Activated CD8-positive, alpha-beta T cell treated with anti-CD3 and anti-CD28 coated beads for 36 hours (primary cell): Measurements from ENCODE around the gene MEGF11. TPM values are rescaled to one million over a fixed set of nuclear protein-coding genes. Genes with fewer than 3 reads are reported as not detected.

Source experiments
- ATAC-seq: fragments of 200-7000 bp; cut with Tn5 transposase; one replicate; pipeline ENCODE4 v1.10.0; 2021; ENCODE audit warnings: mild to moderate bottlenecking, moderate library complexity
- CTCF ChIA-PET: fragments of 350-600 bp; sonication (Branson Sonifier 250); formaldehyde crosslinking; loops from one replicate; lab custom pipeline; 2021; ENCODE audit warnings: antibody characterized with exemption; lab: Charles Lee
- POLR2A ChIA-PET: fragments of 350-600 bp; sonication (Branson Sonifier 250); formaldehyde crosslinking; loops from one replicate; lab custom pipeline; 2021; ENCODE audit warnings: antibody characterized with exemption; lab: Charles Lee
- DNase-seq: peaks from one replicate; pipeline ENCODE4 v3.0.0-alpha.2; 2020
- H3K27ac Mint-ChIP-seq: one replicate; pipeline ENCODE4 v1.8.0; 2021; ENCODE audit warnings: mild to moderate bottlenecking, mixed read lengths
- H3K27me3 Mint-ChIP-seq: one replicate; pipeline ENCODE4 v1.8.0; 2021; ENCODE audit warnings: mixed read lengths
- H3K36me3 Mint-ChIP-seq: one replicate; pipeline ENCODE4 v1.8.0; 2021; ENCODE audit warnings: low read depth, mixed read lengths
- H3K4me1 Mint-ChIP-seq: one replicate; pipeline ENCODE4 v1.8.0; 2021; ENCODE audit warnings: low read depth, mixed read lengths
- H3K4me3 Mint-ChIP-seq: one replicate; pipeline ENCODE4 v1.8.0; 2021; ENCODE audit warnings: mild to moderate bottlenecking, moderate library complexity, mixed read lengths
- H3K9me3 Mint-ChIP-seq: one replicate; pipeline ENCODE4 v1.8.0; 2021; ENCODE audit warnings: mixed read lengths
- CTCF ChIP-seq: fragments of 200-600 bp; IDR thresholded peaks from one replicate; pipeline ENCODE4 v1.8.0; 2022; ENCODE audit warnings: antibody characterized with exemption, mild to moderate bottlenecking
- intact Hi-C: fragments of 100-400 bp; cut with micrococcal nuclease; formaldehyde crosslinking; loops from one replicate; pipeline ENCODE4 v1.10.0; 2022
- total RNA-seq, 2 experiments: library from RNA; stranded (reverse); gene quantifications; one replicate each; pipeline ENCODE4 v1.2.3, GENCODE V29; 2021

The MEGF11 gene
- total RNA-seq, 2 experiments from 2014 or later = not detected

DNA sequence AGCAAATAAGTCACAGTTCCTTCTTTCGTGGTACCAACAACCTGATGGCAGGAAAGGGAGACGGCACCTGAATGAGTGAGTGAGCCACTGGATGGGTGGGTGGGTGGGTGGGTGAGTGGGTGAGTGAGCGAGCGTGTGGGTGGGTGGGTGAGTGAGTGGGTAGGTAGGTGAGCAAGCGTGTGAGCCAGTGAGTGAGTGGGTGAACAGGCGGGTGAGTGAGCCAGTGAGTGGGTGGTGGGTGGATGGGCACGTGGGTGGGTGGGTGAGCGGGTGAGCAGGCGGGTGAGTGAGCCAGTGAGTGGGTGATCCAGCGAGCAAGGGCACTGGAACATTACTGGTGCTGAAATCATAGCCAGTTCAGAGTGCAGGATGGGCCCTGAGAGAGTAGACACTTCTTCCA is 152.8 kb downstream of the MEGF11 start:
- Mint-ChIP-seq H3K4me3 (no peak overlapping the region), H3K27me3 (peaks cover 8% of the 10 kb centered on the region), H3K27ac (no peak overlapping the region), H3K4me1 (no peaks in the 10 kb centered on the region), H3K36me3 (no peaks in the 10 kb centered on the region), H3K9me3 (no peaks in the 10 kb centered on the region)
- DNase-seq = no peak
- TF ChIP-seq CTCF = no peak
- POLR2A ChIA-PET = no interaction called here
- intact Hi-C loops = no loop called here
- CTCF ChIA-PET = no interaction called here
- ATAC-seq = no peak

DNA sequence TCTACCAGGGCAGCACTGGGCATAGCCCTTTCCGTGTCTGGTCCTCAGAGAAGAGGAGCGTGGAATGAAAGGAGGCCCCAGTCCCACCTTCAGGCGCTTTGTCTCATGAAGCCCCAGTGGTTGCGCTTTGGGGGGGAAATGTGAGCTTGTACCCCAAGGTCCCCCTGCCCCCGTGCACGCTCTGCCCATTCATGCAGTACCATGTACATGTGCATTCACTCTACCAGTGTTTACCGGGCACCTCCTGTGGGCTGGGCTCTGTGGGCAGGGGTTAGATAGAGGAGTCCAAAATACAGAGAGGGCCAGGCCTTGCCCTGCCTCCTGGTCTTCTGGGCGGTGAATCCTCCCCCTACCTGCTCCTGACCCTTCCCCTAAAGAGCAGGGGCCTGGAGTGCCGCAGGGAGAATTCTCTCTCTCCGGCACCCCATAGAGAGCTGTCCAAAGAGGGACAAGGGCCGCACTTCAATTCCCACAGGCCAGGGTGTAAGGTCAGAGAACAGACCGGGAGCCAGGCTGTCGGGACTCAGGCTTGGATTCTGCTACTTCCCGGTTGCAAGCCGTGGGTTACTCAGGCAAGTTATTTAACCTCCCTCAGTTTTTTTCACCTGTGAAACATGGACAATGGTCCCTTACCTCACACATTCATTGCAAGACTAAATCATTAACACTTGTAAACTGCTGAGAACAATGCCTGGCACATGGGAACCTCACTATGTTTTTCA is 153.4 kb downstream of the MEGF11 start:
- H3K4me3 Mint-ChIP-seq = no peak overlapping the region
- no peaks in the 10 kb centered on the region for H3K36me3 Mint-ChIP-seq
- H3K27ac Mint-ChIP-seq = no peak overlapping the region
- DNase-seq = no peak
- no peak for ATAC-seq
- no peak for TF ChIP-seq CTCF
- H3K27me3 Mint-ChIP-seq = peaks cover 8% of the 10 kb centered on the region
- intact Hi-C loops = no loop called here
- H3K9me3 Mint-ChIP-seq = no peaks in the 10 kb centered on the region
- ChIA-PET POLR2A (no interaction called here), CTCF (no interaction called here)
- no peaks in the 10 kb centered on the region for H3K4me1 Mint-ChIP-seq

DNA sequence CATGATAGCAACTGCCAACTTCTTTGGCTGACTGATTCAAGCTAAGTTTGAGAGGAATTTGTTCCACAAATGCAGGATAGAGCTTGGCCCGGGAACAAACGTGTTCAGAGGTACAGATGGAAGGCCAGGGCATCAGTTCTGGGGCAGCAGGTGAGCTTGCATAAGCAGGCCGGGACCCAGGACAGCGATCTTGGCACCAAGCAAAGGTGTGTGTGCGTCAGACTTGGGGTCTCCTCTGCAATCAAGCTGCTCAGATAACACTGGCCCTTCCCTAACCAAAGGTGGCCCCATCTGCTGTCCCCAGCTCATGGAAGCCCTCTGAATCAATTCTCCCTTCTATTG is 155.6 kb downstream of the MEGF11 start:
- Mint-ChIP-seq H3K4me3 (no peak overlapping the region), H3K36me3 (no peaks in the 10 kb centered on the region), H3K27me3 (peaks cover 4% of the 10 kb centered on the region), H3K9me3 (no peaks in the 10 kb centered on the region), H3K4me1 (no peaks in the 10 kb centered on the region), H3K27ac (no peak overlapping the region)
- CTCF ChIA-PET = no interaction called here
- POLR2A ChIA-PET = no interaction called here
- no peak for TF ChIP-seq CTCF
- DNase-seq = no peak
- intact Hi-C loops = no loop called here
- no peak for ATAC-seq

DNA sequence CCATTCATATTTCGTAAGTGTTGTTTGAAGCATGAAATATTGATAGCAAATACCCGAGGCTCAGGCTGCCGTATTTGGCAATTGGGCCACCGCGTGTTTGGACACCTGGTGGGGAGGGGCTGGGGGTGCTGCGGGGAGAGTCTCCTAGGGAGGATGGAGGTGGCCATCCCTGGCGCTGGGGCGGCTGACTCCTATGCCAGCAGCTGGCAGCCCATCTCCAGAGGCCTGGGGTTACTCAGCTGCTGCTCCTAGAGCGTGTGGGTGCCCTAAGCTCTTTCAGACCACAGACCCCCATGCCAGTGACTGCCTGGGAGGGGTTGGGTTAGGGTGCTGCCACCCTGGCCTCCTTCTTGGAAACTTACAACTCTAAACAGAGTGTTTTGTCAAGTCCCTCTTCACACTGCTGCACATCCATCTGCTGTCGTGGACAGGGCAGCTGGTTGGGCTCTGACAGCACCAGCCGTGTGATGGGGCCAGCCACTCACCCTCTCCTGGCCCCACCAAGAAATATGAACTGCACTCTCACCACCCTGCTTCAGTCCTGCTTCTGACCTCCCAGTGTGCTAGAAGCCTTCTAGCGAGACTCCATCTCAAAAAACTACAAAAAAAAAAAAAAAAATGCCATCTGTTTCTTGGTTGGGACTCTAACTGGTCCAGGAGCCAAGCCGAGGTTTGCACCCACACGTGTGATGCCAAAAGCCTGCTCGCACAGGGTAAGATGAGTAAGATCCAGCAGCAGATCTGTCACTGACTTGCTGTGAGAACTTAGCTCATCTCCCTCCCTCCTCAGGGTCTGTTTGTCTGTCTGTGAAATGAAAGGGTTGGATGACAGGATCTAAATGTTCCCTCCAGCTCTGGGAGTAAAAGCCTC is 156.2 kb downstream of the MEGF11 start:
- H3K27me3 Mint-ChIP-seq = peaks cover 4% of the 10 kb centered on the region
- H3K36me3 Mint-ChIP-seq = no peaks in the 10 kb centered on the region
- no peaks in the 10 kb centered on the region for H3K4me1 Mint-ChIP-seq
- no peak overlapping the region for H3K27ac Mint-ChIP-seq
- H3K9me3 Mint-ChIP-seq = no peaks in the 10 kb centered on the region
- POLR2A ChIA-PET = no interaction called here
- no peak for TF ChIP-seq CTCF
- no peak for ATAC-seq
- no peak for DNase-seq
- intact Hi-C loops = no loop called here
- CTCF ChIA-PET = no interaction called here
- no peak overlapping the region for H3K4me3 Mint-ChIP-seq

DNA sequence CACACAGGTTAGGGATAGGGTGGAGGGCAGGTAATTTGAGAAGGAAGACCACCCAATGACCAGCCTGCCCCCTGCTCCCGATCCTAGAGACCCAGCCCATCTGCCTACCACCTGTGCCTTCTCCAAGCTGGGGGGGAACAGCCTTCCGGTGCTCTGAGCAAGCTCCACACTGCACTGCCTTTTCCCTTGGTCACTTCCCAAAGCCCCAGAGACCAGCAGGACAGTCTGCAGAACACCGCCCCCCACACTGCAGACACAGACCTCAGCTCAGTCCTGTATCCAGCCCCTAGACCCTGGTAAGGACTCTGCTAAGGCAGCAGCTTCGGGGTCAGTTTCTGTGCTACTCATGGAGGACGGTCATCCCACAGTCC is 156.9 kb downstream of the MEGF11 start:
- ChIA-PET POLR2A (no interaction called here), CTCF (no interaction called here)
- no peak for ATAC-seq
- Mint-ChIP-seq H3K27ac (no peak overlapping the region), H3K27me3 (peaks cover 4% of the 10 kb centered on the region), H3K4me3 (no peak overlapping the region), H3K4me1 (no peaks in the 10 kb centered on the region), H3K9me3 (no peaks in the 10 kb centered on the region), H3K36me3 (no peaks in the 10 kb centered on the region)
- DNase-seq = no peak
- intact Hi-C loops = no loop called here
- TF ChIP-seq CTCF = no peak
